Right renal pelvis (tissue), 4 donors: ENCODE data around the gene KCTD11. TPM values are rescaled to one million over a fixed set of nuclear protein-coding genes. Genes with fewer than 3 reads are reported as not detected.
"Not testable (repeated sequence)": the region's sequence is repeated elsewhere in the genome, so short reads cannot be mapped to it uniquely, and the experiment has no call there.

Experiments used
- DNase-seq, 4 donors: peaks; one replicate each; pipeline ENCODE4 v3.0.0-alpha.2; 2013; ENCODE audit warnings: low read depth in 4 of 4, low spot score in 3 of 4, missing footprints in 1 of 4
- polyA plus RNA-seq, 4 donors: library from polyadenylated mRNA; unstranded; fragments of 120-200 nt; gene quantifications; one replicate each; pipeline ENCODE4 v1.2.1, GENCODE V29; 2013; ENCODE audit not compliant: insufficient read length in 4 of 4

Gene KCTD11
- polyA plus RNA-seq, 4 donors: 12.4 to 13.6 (median 12.9) TPM

DNA sequence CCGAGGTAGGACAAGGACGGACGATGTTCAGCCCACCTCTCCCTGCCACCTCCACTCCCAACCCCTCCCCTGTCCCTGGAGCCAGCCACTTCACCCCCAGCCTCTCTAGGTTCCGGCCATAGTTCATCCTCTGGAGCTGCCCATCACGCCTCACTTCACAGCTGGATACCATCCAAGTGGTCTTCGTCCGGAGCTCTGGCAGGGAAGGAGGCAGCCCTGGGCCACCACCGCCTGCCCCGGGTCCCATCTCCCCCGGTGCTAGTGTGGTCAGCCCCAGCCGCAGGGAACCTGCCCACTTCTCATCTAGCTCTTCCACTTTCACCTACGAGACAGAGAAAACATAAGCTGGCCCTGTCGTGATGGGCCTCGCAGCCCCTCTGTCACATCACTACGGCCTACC lies 30.5 kb upstream of the KCTD11 start:
- DNase-seq: no peak

DNA sequence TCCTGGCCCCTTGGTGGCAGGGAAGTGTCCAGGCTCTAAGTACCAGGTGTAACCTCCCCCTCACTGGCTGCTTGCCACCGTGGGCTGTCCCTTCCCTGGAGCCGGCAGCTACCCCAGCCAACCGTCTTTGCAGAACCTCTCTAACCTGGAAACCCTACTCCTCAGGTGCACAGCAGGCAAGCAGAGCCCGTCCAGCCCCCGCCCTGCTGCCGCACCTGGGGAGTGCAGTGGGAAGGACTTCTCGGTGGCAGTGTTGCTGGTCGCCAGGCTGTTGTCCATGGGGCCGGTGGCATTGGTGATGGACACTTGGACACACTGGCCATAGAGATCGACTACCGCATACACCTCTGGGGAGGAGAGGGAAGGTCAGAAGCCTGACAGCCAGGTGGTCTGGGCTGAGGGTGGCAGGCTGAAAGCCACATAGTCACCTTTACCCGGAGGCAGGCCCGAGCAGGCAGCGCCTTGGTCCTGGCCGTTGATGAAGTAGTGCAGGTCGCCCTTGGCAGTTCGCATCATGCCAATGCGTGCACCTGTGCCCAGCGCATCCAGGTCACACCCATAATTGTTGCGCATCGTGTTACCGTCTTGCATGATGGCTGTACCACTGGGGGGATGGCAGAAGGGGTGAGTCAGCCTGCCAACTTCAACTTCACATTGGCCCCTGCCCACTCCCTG lies 29.3 kb upstream of the KCTD11 start:
- no peak for DNase-seq

DNA sequence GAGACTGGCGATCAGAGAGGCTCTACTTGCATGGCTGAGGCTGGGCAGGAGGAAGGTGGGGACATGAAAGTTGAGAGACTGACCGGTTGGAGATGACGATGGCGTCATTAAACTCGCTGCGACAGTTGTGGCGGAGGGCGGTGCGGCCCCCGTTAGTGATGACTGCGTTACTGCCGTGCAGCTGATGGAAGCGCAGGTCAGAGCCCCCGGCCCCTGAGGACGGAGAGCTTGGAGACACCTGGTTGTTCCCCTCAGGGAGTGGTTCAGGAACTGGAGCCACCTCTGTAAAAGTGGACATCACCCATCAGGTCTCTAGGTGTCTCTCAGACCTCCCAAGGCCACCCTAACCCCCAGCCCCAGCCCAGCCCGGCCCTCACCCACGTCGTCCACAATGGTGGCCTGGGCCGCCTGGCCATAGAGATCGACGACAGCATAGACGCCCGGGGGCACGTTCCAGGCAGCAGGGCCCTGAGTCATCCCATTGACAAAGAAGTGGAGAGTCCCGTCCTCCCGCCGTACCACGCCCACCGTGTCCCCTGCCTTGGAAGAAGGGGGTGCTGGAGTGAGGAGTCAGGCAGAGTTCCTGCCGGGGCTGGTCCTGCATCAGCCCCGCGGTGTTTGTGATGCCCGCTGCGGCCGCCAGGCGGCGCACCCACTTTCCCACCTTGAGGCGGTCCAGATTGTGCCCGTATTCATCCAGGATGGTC lies 28.1 kb upstream of the KCTD11 start:
- no peak for DNase-seq

DNA sequence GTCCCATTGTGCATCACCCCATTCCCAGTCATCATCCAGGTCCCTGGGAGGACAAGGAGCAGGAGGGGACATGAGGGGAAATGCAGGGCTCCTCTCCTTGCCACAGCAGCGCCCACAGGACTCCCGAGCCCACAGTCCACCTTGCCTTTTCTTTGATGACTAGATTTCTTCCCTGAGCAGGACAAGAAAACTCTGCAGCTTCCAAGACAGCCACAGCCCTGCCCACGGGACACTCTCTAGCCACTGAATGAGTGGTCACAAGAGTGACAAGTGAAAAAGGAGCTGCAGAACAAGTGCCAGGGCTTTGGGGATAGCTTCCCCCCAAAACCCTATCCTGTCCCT lies 27.6 kb upstream of the KCTD11 start:
- DNase-seq: no peak

DNA sequence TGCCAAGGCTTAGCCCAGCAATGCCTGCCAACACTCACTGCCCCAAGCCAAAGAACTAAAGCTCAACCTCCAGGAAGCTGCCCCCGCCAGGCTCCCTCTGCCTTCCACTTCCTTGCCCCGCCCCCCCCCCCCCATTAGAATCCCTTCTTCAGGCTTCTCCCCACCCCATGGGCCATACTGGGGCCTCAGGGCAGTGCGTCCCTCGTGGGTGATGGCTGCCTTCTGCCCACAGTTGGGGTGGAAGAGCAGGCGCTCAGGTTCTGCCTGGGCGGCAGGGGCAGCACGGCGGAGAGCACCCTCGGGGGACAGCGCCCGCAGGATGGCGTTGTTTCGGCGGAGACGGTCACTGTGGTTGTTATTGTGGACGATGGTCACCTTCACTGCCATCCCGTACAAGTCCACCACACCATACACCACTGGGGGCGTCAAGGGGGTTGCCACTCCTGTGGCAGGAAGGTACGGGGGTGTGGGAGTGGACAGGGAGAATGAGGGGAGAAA lies 26.9 kb upstream of the KCTD11 start:
- no peak for DNase-seq

DNA sequence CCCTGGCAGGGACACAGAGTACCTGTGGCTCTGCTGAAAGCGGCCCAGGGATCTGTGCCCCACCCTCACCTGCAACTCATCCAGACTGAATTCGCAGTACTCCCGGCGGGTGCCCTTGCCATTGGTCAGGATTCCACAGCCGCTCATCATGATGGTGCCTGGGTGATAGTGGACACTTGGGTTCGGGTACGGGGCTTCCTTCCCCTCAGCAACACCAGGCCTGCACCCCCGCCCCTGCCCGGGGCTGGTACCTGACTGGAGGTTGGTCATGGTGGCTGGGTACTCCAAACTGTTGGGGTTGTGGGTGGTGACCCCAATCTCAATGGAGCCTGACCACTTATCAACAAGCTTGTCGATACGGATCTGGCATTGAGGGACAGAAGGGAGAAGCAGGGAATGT lies 25.8 kb upstream of the KCTD11 start:
- DNase-seq: no peak

DNA sequence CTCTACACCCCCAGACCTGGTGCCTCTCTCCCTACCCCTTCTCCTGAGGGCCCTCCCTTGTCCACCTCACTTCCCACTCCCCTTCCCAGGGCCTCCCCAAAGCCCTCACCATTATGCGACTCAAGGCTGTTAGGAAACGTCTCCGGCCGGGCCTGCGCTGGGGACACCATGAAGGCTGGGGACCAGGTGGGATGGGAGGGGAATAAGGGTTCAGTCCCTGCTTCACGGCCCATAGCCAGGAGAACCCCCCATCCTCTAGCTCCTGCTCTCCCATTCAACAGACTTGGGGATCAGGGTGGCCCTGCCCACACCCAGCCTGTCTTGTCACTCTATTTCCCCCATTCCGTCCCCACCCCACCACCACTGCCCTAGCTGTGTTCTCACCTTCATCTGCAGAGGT lies 24.9 kb upstream of the KCTD11 start:
- no peak for DNase-seq

DNA sequence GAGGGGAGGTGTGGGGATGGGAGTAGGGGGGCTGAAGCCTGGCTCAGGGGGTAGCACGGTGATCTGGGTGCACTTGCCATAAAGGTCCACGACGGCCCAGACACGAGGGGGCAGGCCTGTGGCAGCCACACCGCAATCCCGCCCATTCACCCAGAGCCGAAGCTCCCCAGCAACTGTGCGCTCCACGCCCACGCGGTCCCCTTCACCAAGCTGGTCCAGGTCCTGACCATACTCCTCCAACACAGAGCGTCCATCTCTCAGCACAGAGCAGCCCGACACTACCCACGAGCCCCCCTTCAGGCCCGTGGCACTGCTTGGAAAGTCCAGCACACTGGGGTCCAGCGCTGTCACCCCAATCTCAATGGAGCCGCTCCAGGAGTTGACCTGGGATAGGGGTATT lies 24.5 kb upstream of the KCTD11 start:
- DNase-seq: no peak

DNA sequence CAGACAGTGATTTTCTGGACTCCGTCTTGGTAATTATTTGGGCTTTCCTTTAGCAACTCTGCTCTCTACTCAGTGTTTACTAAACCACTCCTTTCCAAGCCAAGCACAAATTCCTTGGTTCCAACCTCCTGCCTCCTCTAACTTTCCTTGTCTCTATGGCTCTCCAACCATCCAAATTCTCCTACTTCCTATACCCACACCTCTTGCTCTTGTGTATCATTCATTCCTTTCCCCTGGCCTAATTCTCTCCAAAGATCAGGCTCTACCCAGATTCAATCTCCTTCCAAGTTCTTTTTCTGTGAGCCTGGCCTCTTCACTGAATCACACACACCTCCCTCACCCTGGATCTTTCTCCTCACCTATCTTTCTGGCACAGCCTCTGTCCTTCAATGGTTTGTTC lies 24.0 kb upstream of the KCTD11 start:
- DNase-seq: no peak

DNA sequence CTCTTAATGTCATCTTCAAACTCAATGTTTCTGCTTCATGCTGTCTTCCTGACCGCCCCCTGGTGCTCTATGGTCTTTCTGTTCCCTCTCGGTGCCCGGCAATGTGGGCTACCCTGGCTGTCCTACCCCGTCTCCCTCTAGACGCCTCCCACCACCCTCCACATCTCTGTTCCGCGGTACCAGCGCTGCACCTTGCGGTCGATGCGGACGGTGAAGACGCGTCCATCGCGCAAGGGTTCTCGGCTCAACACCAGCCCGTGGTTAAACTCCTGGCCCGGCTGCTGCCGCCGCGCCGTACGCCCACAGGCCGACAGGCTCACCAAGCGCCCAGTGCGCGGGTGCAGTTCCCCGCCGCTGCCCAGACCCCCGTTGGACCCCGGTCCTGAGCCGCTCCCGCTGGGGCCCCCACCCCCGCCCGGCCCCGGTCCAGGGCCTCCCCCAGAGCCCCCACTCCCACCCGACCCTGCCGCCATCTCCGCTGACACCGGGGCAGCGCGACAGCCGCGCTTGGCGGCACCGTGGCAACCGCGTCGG lies 23.1 kb upstream of the KCTD11 start, which contains the start of gene NEURL4:
Gene NEURL4, minus strand, starts transcription at position 496 of the 534 bp plus-strand sequence. Its CDS starts 23 bp downstream, at position 473.
- DNase-seq: no peak

DNA sequence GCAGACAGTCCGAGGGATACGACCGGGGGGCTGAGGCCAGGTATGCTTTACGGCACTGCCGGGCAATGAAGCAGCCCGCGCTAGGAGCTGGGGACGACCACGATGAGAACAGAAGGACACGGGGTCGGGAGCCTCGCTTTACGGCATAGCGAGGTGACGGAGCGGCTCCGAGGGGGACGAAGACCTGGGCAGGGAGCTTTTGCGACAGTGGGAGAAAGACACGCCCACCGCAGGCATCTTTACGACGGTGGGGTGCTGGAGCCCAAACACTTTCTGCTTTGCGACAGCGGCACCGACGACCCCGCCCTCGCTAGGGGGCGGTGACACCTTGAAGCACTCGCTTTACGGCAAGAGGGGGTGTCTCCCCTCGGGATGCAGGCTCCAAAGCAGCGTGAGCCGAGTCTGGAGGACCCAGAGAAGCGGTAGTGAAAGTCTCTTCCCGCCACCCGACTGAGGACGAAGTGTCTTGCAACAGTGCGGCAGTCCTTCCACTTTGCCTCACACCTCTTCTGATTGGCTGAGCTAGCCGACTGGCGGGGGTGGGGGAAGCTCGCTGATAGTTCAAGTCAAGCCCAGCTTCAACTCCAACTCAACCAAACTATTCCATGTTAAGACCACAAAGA lies 22.5 kb upstream of the KCTD11 start:
- DNase-seq: peak; percentile 97 to 99 (median 98)

DNA sequence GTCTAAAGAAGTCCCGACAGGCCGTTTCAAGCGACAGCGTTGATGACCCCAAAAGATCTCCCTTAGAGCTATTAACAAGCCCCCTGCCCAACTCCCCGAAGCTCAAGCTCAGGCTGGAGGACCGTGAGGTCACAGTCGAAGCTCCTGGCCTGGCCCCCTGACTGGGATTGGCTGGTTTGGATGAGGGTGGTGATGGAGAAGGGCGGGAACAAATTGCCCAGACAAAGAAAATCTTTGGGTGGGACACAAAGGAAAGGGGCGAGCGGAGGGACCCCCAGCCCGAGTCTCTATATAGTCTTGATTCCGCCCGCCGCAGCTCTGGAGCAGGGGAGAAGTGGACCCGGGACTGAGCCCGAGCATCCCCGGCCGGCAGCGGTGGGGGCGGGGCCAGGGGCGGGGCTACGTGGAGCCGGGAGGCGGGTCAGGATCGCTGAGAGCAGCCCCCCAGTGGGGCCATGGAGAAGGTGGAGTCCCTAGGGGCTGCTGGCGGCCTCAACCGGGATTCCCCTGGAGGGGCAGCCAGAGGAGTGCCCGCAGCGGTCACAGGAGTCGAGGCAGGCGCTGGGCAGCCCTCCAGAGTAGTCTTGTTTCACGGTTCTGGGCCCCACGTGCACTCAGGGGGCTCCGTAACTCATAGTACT lies 21.8 kb upstream of the KCTD11 start:
- DNase-seq: peak in 2 of 4 donors; percentile 77 to 78

DNA sequence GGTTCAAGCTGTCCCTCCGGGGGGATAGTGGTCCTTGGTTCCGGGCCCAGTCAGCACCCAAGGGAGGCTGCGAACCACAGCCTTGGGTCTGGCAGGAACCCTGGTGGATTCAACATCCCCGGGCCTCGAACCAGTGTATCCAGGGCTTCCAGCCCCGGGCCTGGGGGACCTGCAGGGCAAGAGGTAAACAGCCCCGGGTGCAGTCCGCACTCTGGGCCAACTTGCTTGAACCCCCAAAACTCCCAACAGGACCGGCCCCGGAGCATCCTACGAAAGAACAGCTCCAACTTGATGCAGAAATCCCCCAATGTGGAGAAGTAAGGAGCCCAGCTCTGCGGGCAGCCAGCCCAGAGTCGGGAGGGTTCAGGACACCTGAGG lies 21.3 kb upstream of the KCTD11 start:
- no peak for DNase-seq

DNA sequence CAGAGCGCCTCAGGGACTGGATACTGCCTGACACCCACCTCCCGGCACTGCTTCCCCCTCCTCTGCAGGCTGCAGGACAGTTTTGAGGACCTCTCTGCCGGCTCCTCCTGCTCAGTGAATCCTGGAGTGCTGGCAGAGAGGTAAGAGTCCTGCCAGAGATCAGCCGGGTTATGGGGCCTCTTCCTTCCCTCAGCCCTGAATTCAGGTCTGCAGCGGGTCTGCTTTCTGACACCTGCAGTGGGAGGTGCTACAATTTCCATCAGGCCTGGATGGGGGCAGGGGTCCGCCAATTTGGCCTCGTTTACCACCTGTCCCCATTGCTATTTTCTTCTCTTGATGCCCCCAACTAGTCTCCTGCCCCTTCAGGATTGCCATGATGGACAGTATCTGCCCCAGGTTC lies 19.9 kb upstream of the KCTD11 start:
- no peak for DNase-seq

DNA sequence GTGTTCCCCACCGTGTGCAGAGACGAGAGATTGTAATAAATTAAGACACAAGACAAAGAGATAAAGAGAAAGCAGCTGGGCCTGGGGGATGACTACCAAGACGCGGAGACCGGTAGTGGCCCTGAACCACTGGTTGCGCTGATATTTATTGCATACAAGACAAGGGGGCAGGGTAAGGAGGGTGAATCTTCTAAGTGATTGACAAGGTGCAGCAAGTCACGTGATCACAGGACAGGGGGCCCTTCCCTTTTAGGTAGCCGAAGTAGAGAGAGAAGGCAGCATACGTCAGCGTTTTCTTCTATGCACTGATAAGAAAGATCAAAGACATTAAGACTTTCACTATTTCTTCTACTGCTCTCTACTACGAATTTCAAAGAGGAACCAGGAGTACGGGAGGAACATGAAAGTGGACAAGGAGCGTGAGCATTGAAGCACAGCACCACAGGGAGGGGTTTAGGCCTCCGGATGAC lies 19.3 kb upstream of the KCTD11 start:
- DNase-seq: not testable (repeated sequence)

DNA sequence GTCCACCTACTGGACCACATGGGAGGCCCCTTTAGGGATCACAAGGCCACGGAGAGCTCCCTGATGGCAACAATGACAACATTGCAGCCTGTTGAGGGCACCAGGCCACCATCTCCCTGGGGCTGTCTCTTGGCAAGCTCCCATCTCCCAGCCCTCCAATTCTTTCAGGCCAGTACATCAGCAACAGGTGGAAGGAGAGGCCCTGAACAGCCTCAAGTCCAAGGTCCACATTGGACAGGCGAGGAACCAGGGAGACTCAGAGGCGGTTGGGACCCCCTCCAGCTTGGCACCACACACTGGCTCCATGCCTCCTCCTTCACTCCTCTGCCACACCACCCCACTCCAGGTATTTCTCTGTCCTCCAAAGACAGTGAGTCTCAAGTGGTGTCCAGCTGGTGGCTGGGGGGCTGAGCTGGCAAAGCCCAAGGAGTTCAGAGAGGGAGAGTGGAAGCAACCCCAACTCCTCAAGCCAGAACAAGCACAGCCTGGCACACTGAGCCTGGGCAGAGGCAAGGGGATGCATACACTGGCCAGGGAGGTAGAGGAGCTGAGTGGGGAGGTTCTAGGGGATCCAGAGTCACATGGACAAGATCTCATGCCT lies 16.9 kb upstream of the KCTD11 start:
- DNase-seq: no peak

DNA sequence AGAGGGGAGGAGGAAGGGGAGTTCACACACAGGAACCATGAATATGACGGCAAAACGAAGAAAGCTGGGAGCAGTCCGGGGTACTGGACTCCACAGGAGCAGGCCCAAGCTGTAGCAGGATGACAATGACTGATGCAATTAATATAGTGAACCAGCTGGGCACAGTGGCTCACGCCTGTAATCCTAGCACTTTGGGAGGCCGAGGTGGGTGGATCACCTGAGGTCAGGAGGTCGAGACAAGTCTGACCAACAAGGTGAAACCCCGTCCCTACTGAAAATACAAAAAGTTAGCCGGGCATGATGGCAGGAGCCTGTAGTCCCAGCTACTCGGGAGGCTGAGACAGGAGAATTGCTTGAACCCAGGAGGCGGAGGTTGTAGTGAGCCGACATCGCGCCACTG lies 16.2 kb upstream of the KCTD11 start:
- not testable (repeated sequence) for DNase-seq

DNA sequence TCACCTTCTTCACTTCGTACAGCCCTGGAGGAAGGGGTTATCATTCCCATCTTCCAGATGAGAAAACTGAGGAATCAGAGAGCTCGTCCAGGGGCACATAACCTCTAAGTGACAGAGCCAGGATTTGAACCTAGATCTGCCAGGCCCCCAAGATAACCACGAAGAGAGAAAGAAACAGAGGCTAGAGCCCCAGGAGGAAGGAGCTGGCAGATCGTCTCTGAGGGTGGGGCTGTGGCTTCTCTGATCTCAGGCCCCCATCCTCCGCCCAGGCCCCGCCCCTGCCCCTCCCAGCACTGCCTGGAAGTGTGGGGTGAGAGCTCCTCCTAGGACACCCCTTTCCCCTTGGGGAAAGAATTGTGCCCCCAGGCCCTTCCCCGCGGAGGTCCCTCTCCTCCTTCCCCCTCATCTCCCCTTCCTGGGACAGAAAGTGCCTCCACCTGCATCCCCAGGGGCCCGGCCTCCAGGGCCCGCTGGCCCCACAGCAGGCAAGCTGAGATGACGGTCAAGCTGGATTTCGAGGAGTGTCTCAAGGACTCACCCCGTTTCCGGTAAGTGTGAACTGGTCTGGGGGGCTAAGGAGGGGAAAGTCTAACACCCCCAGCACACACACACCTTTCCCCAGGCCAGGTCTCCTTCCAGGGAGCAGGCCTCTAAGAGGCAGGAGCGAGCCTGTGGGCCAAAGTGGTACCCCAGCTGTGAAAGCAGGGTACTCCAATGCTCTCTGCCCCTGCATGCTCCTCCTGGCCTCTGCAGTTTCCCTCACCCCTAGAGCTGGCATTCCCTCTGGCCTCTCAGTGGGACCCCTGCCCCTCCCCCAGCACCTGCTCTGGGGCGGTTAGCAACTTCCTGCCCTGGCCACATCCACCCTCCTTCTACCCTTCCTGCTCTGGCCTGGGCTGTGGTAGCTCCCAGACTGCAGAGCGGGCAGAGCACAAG lies 15.5 kb upstream of the KCTD11 start, which contains the start of gene ACAP1:
Gene ACAP1, plus strand, starts transcription at position 290 of the 936 bp plus-strand sequence. Its CDS starts 206 bp downstream, at position 496.
- no peak for DNase-seq

DNA sequence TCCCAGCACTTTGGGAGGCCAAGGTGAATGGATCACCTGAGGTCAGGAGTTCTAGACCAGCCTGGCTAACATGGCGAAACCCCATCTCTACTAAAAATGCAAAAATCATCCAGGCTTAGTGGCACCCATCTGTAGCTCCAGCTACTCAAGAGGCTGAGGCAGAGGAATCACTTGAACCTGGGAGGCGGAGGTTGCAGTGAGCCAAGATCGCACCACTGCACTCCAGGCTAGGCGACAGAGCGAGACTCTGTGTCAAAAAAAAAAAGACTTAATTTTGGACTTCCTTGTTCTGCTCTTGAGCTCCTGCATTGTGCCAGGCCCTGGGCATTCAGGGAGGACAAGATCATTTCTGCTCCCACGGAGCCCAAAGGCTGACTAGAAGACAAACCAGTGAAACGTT lies 14.4 kb upstream of the KCTD11 start:
- DNase-seq: not testable (repeated sequence)
